Large intestine (tissue), 3 donors: Measurements from ENCODE around the gene SUFU. TPM values are rescaled to one million over a fixed set of nuclear protein-coding genes. Genes with fewer than 3 reads are reported as not detected.
"Not testable (repeated sequence)": the region's sequence is repeated elsewhere in the genome, so short reads cannot be mapped to it uniquely, and the experiment has no call there.

Experiments used
- DNase-seq, 2 donors: peaks; one replicate each; pipeline versions ENCODE4 v3.0.0 to v3.0.0-alpha.2; 2013
- H3K27ac ChIP-seq: one replicate; pipeline ENCODE4 v1.5.1; 2013; ENCODE audit warnings: low read length
- H3K27me3 ChIP-seq: 2 replicates; pipeline ENCODE4 v1.6.1; 2013; ENCODE audit warnings: low read length; ENCODE audit not compliant: control insufficient read depth, insufficient read depth
- H3K36me3 ChIP-seq: 2 replicates; pipeline ENCODE4 v1.6.1; 2013; ENCODE audit warnings: low read length; ENCODE audit not compliant: control insufficient read depth, insufficient read depth
- H3K4me1 ChIP-seq: one replicate; pipeline ENCODE4 v1.6.1; 2013; ENCODE audit warnings: low read length; ENCODE audit not compliant: control insufficient read depth, insufficient read depth
- H3K4me3 ChIP-seq: one replicate; pipeline ENCODE4 v1.5.1; 2013; ENCODE audit warnings: low read length
- H3K9me3 ChIP-seq: one replicate; pipeline ENCODE4 v1.6.1; 2013; ENCODE audit warnings: mild to moderate bottlenecking, low read depth, low read length, moderate library complexity; ENCODE audit not compliant: control insufficient read depth
- WGBS: methylation state at CpG from one replicate; pipeline ENCODE4 v1.1.5; 2013; ENCODE audit warnings: low lambda C conversion rate; ENCODE audit not compliant: insufficient coverage; 5-methylcytosine and 5-hydroxymethylcytosine counted together
- polyA plus RNA-seq: library from polyadenylated mRNA; unstranded; fragments of 120-200 nt; gene quantifications from one replicate; pipeline ENCODE4 v1.2.1, GENCODE V29; 2013

The SUFU gene
- polyA plus RNA-seq, 1 donor, result 12.9 TPM

GRCh38 chr10:102479651-102480050, 24.1 kb upstream of the SUFU start:
- peaks cover 56% of the 10 kb centered on the region for H3K36me3 ChIP-seq
- no peak for DNase-seq
- no peak overlapping the region for H3K27ac ChIP-seq
- no peak overlapping the region for H3K4me3 ChIP-seq
- no peaks in the 10 kb centered on the region for H3K9me3 ChIP-seq
- no peaks in the 10 kb centered on the region for H3K27me3 ChIP-seq
- no peaks in the 10 kb centered on the region for H3K4me1 ChIP-seq

- WGBS, result no CpG with 5 or more reads among the region's 9 CpGs
- peaks cover 63% of the 10 kb centered on the region for H3K36me3 ChIP-seq
- no peaks in the 10 kb centered on the region for H3K4me1 ChIP-seq
- DNase-seq, result no peak
- H3K4me3 ChIP-seq, result no peak overlapping the region
- H3K27ac ChIP-seq, result no peak overlapping the region
- no peaks in the 10 kb centered on the region for H3K9me3 ChIP-seq
- no peaks in the 10 kb centered on the region for H3K27me3 ChIP-seq
These were observed 23.4 kb upstream of the SUFU start for GRCh38 chr10:102480396-102480795.

GRCh38 chr10:102484021-102484420, 19.8 kb upstream of the SUFU start:
- H3K4me1 ChIP-seq, result no peaks in the 10 kb centered on the region
- H3K36me3 ChIP-seq, result peaks cover 90% of the 10 kb centered on the region
- WGBS, result no CpG with 5 or more reads among the region's 13 CpGs
- no peaks in the 10 kb centered on the region for H3K9me3 ChIP-seq
- DNase-seq, result no peak
- H3K27ac ChIP-seq, result no peak overlapping the region
- H3K4me3 ChIP-seq, result no peak overlapping the region
- H3K27me3 ChIP-seq, result no peaks in the 10 kb centered on the region

GRCh38 chr10:102485093-102485784, 18.5 kb upstream of the SUFU start:
- H3K27me3 ChIP-seq, result no peaks in the 10 kb centered on the region
- H3K36me3 ChIP-seq, result peaks cover 85% of the 10 kb centered on the region
- H3K9me3 ChIP-seq, result no peaks in the 10 kb centered on the region
- no CpG with 5 or more reads among the region's 18 CpGs for WGBS
- DNase-seq, result no peak
- H3K4me1 ChIP-seq, result no peaks in the 10 kb centered on the region
- no peak overlapping the region for H3K4me3 ChIP-seq
- H3K27ac ChIP-seq, result no peak overlapping the region

GRCh38 chr10:102491136-102491535, 12.6 kb upstream of the SUFU start:
- Histone ChIP-seq H3K4me3 (no peak overlapping the region), H3K9me3 (no peaks in the 10 kb centered on the region), H3K4me1 (no peaks in the 10 kb centered on the region), H3K27ac (no peak overlapping the region), H3K36me3 (peaks cover 30% of the 10 kb centered on the region), H3K27me3 (no peaks in the 10 kb centered on the region)
- no CpG with 5 or more reads among the region's 4 CpGs for WGBS
- no peak for DNase-seq

- no peak for DNase-seq
- Histone ChIP-seq H3K4me3 (no peak overlapping the region), H3K9me3 (no peaks in the 10 kb centered on the region), H3K4me1 (no peaks in the 10 kb centered on the region), H3K27ac (no peak overlapping the region), H3K27me3 (no peaks in the 10 kb centered on the region), H3K36me3 (peaks cover 22% of the 10 kb centered on the region)
- WGBS, result 80% methylated on average over 1 of the region's 7 CpGs
These were observed 11.3 kb upstream of the SUFU start for GRCh38 chr10:102492344-102492939.

GRCh38 chr10:102492983-102493382, 10.8 kb upstream of the SUFU start:
- Histone ChIP-seq H3K36me3 (peaks cover 18% of the 10 kb centered on the region), H3K27ac (no peak overlapping the region), H3K27me3 (no peaks in the 10 kb centered on the region), H3K4me1 (no peaks in the 10 kb centered on the region), H3K4me3 (no peak overlapping the region), H3K9me3 (no peaks in the 10 kb centered on the region)
- DNase-seq, result peak in 1 of 2 donors; percentile 9
- WGBS, result 40% methylated on average over 1 of the region's 2 CpGs

GRCh38 chr10:102493771-102494170, 10.0 kb upstream of the SUFU start:
- Histone ChIP-seq H3K27me3 (no peaks in the 10 kb centered on the region), H3K4me3 (no peak overlapping the region), H3K4me1 (no peaks in the 10 kb centered on the region), H3K27ac (no peak overlapping the region), H3K9me3 (no peaks in the 10 kb centered on the region), H3K36me3 (peaks cover 11% of the 10 kb centered on the region)
- WGBS, result no CpG with 5 or more reads among the region's 2 CpGs
- no peak for DNase-seq

GRCh38 chr10:102497545-102497944, 6.2 kb upstream of the SUFU start:
- Histone ChIP-seq H3K27ac (no peak overlapping the region), H3K27me3 (no peaks in the 10 kb centered on the region), H3K36me3 (no peaks in the 10 kb centered on the region), H3K9me3 (no peaks in the 10 kb centered on the region), H3K4me1 (peaks cover 4% of the 10 kb centered on the region), H3K4me3 (no peak overlapping the region)
- WGBS, result no CpG with 5 or more reads among the region's 1 CpG
- DNase-seq, result no peak

GRCh38 chr10:102499356-102499755, 4.4 kb upstream of the SUFU start:
- Histone ChIP-seq H3K36me3 (no peaks in the 10 kb centered on the region), H3K27ac (no peak overlapping the region), H3K4me3 (no peak overlapping the region), H3K4me1 (peaks cover 11% of the 10 kb centered on the region), H3K9me3 (no peaks in the 10 kb centered on the region), H3K27me3 (no peaks in the 10 kb centered on the region)
- no peak for DNase-seq
- WGBS, result 94% methylated on average over 3 of the region's 3 CpGs

GRCh38 chr10:102500686-102501085, 3.1 kb upstream of the SUFU start:
- WGBS, result no CpG with 5 or more reads among the region's 13 CpGs
- H3K27me3 ChIP-seq, H3K4me3 ChIP-seq, H3K27ac ChIP-seq, H3K36me3 ChIP-seq, H3K9me3 ChIP-seq, DNase-seq: not testable (repeated sequence)
- peaks cover 19% of the 10 kb centered on the region for H3K4me1 ChIP-seq
